ENCODE data around the gene MAOB.
"Not testable (repeated sequence)": the region's sequence is repeated elsewhere in the genome, so short reads cannot be mapped to it uniquely, and the experiment has no call there.

The MAOB gene

GRCh38 chrX:43750248-43750676, 132.0 kb downstream of the MAOB start:
- DNase-seq, result peak; percentile 64

DNA sequence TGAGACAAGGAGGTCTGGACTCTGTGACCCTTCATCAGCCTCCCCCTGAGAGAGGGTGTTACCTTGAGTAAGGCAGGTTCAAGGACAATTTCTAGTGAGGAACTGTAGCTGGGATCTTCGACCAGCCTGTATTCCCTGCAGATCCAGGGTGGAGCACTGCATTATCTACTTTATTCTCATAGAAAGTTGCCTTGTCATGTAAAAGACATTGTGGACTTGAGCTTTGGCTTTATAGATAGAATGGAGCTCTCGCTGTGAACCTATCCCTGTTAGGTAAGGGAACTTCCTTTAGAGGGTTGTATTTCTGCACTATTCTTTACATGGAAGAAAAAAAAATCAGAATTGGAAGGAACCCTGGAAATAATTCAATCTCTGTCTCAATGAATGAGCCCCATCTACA, 134.8 kb downstream of the MAOB start:
- no peak for DNase-seq

DNA sequence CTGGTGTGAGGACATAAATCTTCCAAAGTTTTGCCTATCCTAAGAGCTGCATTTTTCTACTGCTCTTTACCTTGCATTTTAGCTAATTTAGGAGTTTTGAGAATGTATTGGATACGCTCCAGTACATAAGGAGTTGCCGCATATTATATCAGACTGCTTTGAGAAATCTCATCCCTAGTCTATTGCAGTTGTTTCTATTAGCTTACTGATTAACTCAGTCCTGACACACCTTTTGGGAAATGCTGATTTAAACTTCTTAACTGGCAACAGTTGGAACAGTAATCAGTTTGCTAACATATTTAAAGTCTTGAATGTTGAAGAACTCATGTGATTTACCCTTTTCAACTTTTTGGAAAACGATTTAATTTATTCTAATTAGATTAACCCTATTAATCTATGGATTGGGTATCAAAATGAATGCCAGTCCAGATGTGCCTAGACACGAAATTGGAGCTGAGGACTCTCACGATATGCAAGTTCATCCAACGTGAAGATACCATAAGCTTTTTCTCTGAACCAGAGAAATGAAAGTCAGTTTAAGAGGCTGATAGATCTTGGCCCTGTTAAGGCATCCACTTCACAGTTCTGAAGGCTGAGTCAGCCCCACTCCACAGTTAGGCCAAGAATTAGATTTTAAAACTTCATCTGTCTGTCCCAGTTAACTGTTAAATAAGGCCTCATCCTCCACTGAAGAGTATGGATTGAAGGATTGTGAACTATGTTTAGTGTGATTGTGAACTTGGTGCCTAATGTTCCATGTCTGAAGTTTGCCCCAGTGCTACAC, 136.1 kb downstream of the MAOB start:
- no peak for DNase-seq

- no peak for DNase-seq
These were observed 138.0 kb downstream of the MAOB start for GRCh38 chrX:43744284-43744683.

GRCh38 chrX:43743100-43743822, 139.0 kb downstream of the MAOB start:
- DNase-seq, result no peak

DNA sequence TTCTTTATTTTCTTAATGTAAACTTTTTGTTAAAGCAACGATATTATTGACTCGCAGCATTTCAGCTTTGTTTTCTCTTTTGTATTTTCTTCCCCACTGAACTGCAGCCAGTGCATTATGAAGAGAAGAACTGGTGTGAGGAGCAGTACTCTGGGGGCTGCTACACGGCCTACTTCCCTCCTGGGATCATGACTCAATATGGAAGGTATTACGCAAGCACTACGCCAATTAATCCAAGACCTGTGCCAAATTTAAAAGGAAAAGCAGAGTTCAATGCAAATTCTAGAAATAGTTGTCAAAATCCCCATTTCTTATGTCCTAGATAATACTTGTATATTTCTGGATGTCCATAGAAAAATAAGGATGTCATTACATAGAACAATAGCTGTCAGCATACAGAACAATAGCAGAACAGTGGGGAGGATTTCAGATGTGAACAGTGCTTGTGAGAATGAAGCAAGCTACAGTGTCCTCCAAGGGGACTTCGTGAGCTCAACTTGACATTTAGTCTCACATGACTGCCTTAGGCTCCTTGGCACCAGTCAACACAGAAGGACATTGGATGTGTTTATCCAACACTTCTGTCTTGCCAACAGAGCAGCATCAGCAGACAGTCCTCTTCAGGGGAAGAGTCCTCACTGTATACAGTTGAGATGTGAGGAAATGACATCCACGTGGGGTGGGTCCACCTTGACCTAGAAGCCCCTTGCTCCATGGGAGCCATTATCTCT, 140.2 kb downstream of the MAOB start:
- DNase-seq, result peak; percentile 42

DNA sequence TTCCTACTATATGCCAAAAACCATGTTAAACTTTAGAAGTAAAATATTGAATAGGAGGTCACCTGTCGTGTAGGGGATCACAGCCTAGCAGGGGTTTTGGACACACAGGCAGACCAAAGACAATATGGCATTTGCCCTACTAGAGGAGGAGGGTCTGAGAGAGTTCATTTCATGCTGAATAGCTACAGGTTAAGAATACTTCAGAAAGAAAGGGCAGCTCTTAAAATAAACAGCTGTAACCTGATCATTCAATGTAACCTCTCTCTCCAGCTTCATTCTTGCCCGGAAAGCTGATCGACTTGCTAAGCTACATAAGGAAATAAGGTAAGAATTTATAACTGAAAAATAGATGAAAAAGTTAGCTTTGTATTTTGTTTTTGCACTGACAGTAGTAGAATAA, 146.3 kb downstream of the MAOB start:
- no peak for DNase-seq

DNA sequence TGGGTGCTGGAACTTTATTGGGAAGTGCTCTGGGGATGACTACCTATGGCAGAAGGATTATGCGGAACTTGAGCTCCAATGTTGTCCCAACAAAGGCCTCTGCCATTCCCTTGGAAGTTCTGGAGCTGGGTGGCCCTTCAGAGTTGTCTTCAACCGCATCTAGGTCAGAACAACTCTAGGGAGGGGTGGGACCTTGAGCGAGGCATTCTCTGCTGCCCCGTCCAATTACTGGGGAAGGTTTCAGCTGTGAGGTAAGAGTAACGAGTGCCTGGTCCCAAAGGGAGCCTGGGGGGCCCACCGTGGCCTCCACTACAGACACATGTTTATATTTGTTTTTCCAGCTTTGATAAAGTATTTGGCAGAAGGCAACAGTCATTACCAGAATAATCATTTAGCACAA, 146.7 kb downstream of the MAOB start:
- no peak for DNase-seq

- no peak for DNase-seq
These were observed 147.8 kb downstream of the MAOB start for GRCh38 chrX:43734444-43734843.

GRCh38 chrX:43733699-43734098, 148.6 kb downstream of the MAOB start:
- no peak for DNase-seq

DNA sequence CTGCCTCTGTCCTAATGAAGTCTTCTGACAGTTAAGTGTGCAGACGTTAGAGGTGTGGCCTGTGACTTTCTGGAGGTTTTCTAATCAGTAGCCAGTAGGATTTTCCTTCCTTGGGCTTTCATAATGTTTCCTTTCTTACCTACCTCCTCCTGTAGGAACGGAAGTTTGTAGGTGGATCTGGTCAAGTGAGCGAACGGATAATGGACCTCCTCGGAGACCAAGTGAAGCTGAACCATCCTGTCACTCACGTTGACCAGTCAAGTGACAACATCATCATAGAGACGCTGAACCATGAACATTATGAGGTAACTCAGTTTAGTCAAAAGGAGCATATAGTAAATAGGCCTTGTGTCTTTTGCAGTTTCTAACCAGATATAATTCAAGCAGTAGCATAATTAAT, 151.2 kb downstream of the MAOB start:
- no peak for DNase-seq

- DNase-seq, result no peak
These were observed 153.3 kb downstream of the MAOB start for GRCh38 chrX:43728966-43729365.

- no peak for DNase-seq
These were observed 154.2 kb downstream of the MAOB start for GRCh38 chrX:43728002-43728401.

DNA sequence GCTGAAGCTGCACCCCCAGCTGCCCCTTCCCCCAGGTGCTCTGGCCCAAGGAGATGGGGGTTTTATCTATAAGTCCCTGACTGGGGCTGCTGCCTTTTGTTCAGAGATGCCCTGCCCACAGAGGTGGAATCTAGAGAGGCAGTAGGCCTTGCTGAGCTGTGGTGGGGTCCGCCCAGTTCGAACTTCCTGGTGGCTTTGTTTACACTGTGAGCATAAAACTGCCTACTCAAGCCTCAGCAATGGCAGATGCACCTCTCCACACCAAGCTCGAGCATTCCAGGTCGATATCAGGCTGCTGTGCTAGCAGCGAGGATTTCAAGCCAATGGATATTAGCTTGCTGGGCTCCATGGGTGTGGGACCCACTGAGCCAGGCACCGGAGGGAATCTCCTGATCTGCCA, 155.0 kb downstream of the MAOB start:
- DNase-seq, result not testable (repeated sequence)

DNA sequence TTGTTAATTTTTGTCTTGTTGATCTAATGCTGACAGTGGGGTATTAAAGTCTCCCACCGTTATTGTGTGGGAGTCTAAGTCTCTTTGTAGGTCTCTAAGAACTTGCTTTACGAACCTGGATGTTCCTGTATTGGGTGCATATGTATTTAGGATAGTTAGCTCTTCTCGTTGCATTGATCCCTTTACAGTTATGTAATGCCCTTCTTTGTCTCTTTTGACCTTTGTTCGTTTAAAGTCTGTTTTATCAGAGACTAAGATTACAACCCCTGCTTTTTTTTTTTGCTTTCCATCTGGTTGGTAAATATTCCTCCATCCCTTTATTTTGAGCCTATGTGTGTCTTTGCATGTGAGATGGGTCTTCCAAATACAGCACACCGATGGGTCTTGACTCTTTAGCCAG, 157.0 kb downstream of the MAOB start:
- not testable (repeated sequence) for DNase-seq

DNA sequence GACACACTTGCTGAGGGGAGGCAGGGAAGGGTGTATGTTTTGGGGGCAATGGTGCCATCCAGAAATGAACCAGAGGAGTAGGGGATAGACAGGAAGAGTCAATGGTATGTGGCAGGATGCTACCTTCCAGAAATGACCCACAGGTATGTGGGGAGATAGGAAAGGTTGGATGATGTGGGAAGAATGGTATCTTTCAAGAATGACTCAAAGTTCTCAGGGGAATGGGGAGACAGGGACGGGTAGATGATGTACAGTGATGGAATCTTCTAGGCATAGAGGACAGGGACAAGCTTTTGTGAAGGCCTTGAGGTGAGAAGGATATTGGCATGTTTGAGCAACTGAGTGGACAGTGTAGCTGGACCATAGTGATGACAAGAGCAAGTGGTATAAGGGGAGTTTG, 161.3 kb downstream of the MAOB start:
- DNase-seq, result no peak

GRCh38 chrX:43720082-43720481, 162.2 kb downstream of the MAOB start:
- DNase-seq, result no peak

- no peak for DNase-seq
These were observed 163.3 kb downstream of the MAOB start for GRCh38 chrX:43718956-43719355.

- DNase-seq, result no peak
These were observed 163.7 kb downstream of the MAOB start for GRCh38 chrX:43718546-43718945.

DNA sequence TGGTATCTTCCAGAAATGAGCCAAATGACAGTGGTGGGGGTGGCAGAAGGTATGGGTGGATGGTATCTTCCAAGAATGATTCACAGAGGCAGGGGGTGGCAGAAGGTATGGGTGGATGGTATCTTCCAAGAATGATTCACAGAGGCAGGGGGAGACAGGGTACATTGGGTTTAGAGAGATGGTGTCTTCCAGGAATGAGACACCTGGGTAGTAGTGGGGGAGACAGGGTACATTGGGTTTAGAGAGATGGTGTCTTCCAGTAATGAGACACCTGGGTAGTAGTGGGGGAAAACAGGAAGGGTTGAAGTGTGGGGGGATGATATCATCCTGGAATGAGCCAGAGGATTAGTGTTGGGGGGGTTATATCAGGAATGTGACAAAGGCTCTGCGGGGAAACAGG, 164.2 kb downstream of the MAOB start:
- no peak for DNase-seq

GRCh38 chrX:43717161-43717560, 165.1 kb downstream of the MAOB start:
- no peak for DNase-seq

- no peak for DNase-seq
These were observed 165.6 kb downstream of the MAOB start for GRCh38 chrX:43716696-43717095.

Measured in fibroblast of skin of right quadriceps (primary cell).